A549 (cell line): ENCODE results near the gene MAD1L1. TPM values are rescaled to one million over a fixed set of nuclear protein-coding genes. Genes with fewer than 3 reads are reported as not detected.

Experiments used
- ATAC-seq, 2 experiments: fragments of 200-7000 bp in 1 of 2; fragments of >200 bp in 1 of 2; cut with Nextera tagmentation in 1 of 2; cut with Tn5 transposase in 1 of 2; 3 replicates each; pipeline versions ENCODE4 v1.8.0 to v1.9.1; 2018 to 2020; ENCODE audit warnings: mild to moderate bottlenecking in 1 of 2, moderate library complexity in 1 of 2
- CTCF ChIA-PET: fragments of 300-600 bp; sonication (Branson Sonifier 250); formaldehyde crosslinking; extraction: SDS; loops from one replicate; lab custom pipeline; 2021; ENCODE audit warnings: antibody characterized with exemption, inconsistent platforms; lab: Yijun Ruan, JAX
- POLR2A ChIA-PET: fragments of 350-600 bp; formaldehyde crosslinking; extraction: SDS; loops from one replicate; lab custom pipeline; 2021; ENCODE audit warnings: antibody characterized with exemption, inconsistent platforms; lab: Yijun Ruan, JAX
- DNase-seq, 2 experiments: peaks; one replicate each; pipeline versions ENCODE4 v3.0.0 to v3.0.0-alpha.2; 2011 to 2016; ENCODE audit warnings: low read depth in 1 of 2, low spot score in 1 of 2
- FAIRE-seq: peaks from 2 replicates; lab custom pipeline; 2011; peaks lifted over from hg19 to GRCh38; lab: Jason Lieb, UNC
- H3K27ac ChIP-seq, 2 experiments: fragments of >200 bp; sonication (Bioruptor Twin); formaldehyde crosslinking; 3 replicates each; pipeline ENCODE4 v1.5.1; 2016 to 2017
- H3K4me1 ChIP-seq: fragments of >200 bp; sonication (Bioruptor Twin); formaldehyde crosslinking; 3 replicates; pipeline ENCODE4 v1.6.1; 2016
- H3K4me2 ChIP-seq: fragments of >200 bp; sonication (Bioruptor Twin); formaldehyde crosslinking; 3 replicates; pipeline ENCODE4 v1.6.1; 2016
- H3K4me3 ChIP-seq: fragments of >200 bp; sonication (Bioruptor Twin); formaldehyde crosslinking; 3 replicates; pipeline ENCODE4 v1.5.1; 2016
- H3K9me3 ChIP-seq: fragments of >200 bp; sonication (Bioruptor Twin); formaldehyde crosslinking; 3 replicates; pipeline ENCODE4 v1.6.1; 2016
- CBX2 ChIP-seq: fragments of 200-600 bp; sonication (generic); IDR thresholded peaks from 2 replicates; pipeline ENCODE4 v1.6.1; 2016; ENCODE audit warnings: low read depth, mild to moderate bottlenecking, borderline replicate concordance
- CHD2 ChIP-seq: fragments of 150-350 bp; IDR thresholded peaks from 2 replicates; pipeline ENCODE4 v1.6.1; 2014; ENCODE audit warnings: low read length; ENCODE audit not compliant: partially characterized antibody
- CHD4 ChIP-seq: fragments of 200-600 bp; sonication (generic); IDR thresholded peaks from 2 replicates; pipeline ENCODE4 v1.6.1; 2016; ENCODE audit warnings: antibody characterized with exemption, mild to moderate bottlenecking, borderline replicate concordance
- EHF ChIP-seq: fragments of 250-450 bp; sonication (Bioruptor Pico); IDR thresholded peaks from 2 replicates; pipeline ENCODE4 v1.5.0; 2020; ENCODE audit warnings: mild to moderate bottlenecking
- EP300 ChIP-seq, 2 experiments: fragments of >200 bp; sonication (Bioruptor Twin); formaldehyde crosslinking; IDR thresholded peaks; 2 replicates in 1 of 2; 3 replicates in 1 of 2; pipeline ENCODE4 v1.6.1; 2016 to 2017
- ESRRA ChIP-seq: fragments of 150-350 bp; IDR thresholded peaks from 2 replicates; pipeline ENCODE4 v1.6.1; 2014; ENCODE audit warnings: mild to moderate bottlenecking, low read length, borderline replicate concordance
- FOSB ChIP-seq: fragments of 250-450 bp; sonication (Bioruptor Pico); IDR thresholded peaks from 2 replicates; pipeline ENCODE4 v1.5.0; 2020; ENCODE audit warnings: mild to moderate bottlenecking, moderate library complexity
- FOSL2 ChIP-seq, 2 experiments: fragments of 450-650 bp in 1 of 2; fragments of >200 bp in 1 of 2; sonication (Bioruptor Twin) in 1 of 2; formaldehyde crosslinking; IDR thresholded peaks; 2 replicates each; pipeline versions ENCODE4 v1.5.0 to v1.6.1; 2016 to 2020; ENCODE audit warnings: mild to moderate bottlenecking in 1 of 2, moderate library complexity in 1 of 2
- FOXS1 ChIP-seq: fragments of 250-450 bp; sonication (Bioruptor Pico); IDR thresholded peaks from 2 replicates; pipeline ENCODE4 v1.5.0; 2020; ENCODE audit warnings: mild to moderate bottlenecking, moderate library complexity
- HDAC2 ChIP-seq: fragments of 200-600 bp; sonication (generic); IDR thresholded peaks from 2 replicates; pipeline ENCODE4 v1.6.1; 2016
- HEYL ChIP-seq: fragments of 250-450 bp; sonication (Bioruptor Pico); IDR thresholded peaks from 2 replicates; pipeline ENCODE4 v1.8.0; 2021; ENCODE audit warnings: mild to moderate bottlenecking, moderate library complexity
- KDM1A ChIP-seq: fragments of 200-600 bp; sonication (generic); IDR thresholded peaks from 2 replicates; pipeline ENCODE4 v1.6.1; 2016; ENCODE audit warnings: low read depth, mild to moderate bottlenecking
- MAFK ChIP-seq: fragments of 450-650 bp; IDR thresholded peaks from 2 replicates; pipeline ENCODE4 v1.6.1; 2014; ENCODE audit not compliant: partially characterized antibody
- NR3C1 ChIP-seq: fragments of >200 bp; sonication (Bioruptor Twin); formaldehyde crosslinking; IDR thresholded peaks from 3 replicates; pipeline ENCODE4 v1.6.1; 2017
- PHF8 ChIP-seq: fragments of 200-600 bp; sonication (generic); IDR thresholded peaks from 2 replicates; pipeline ENCODE4 v1.6.1; 2016; ENCODE audit warnings: low read depth, mild to moderate bottlenecking, antibody characterized with exemption, moderate library complexity, borderline replicate concordance
- RARB ChIP-seq: fragments of 250-450 bp; sonication (Bioruptor Pico); IDR thresholded peaks from 2 replicates; pipeline ENCODE4 v1.8.0; 2021; ENCODE audit warnings: mild to moderate bottlenecking, moderate library complexity
- RCOR1 ChIP-seq: fragments of 150-350 bp; IDR thresholded peaks from 2 replicates; pipeline ENCODE4 v1.6.1; 2014; ENCODE audit warnings: antibody characterized with exemption, low read length, low read depth
- RFX5 ChIP-seq: fragments of 450-650 bp; IDR thresholded peaks from 2 replicates; pipeline ENCODE4 v1.7.1; 2014; ENCODE audit warnings: antibody characterized with exemption, mild to moderate bottlenecking, moderate library complexity
- RNF2 ChIP-seq: fragments of 200-600 bp; sonication (generic); IDR thresholded peaks from 2 replicates; pipeline ENCODE4 v1.6.1; 2016; ENCODE audit warnings: low read depth, mild to moderate bottlenecking, antibody characterized with exemption, moderate library complexity, borderline replicate concordance
- SMC3 ChIP-seq: fragments of >200 bp; sonication (Bioruptor Twin); formaldehyde crosslinking; IDR thresholded peaks from 3 replicates; pipeline ENCODE4 v1.6.1; 2018; ENCODE audit warnings: inconsistent platforms
- SREBF2 ChIP-seq: fragments of 450-650 bp; IDR thresholded peaks from 2 replicates; pipeline ENCODE4 v1.6.1; 2014; ENCODE audit warnings: mild to moderate bottlenecking, moderate library complexity
- TFCP2L1 ChIP-seq: fragments of 250-450 bp; sonication (Bioruptor Pico); IDR thresholded peaks from 2 replicates; pipeline ENCODE4 v1.5.0; 2021; ENCODE audit warnings: mild to moderate bottlenecking
- ZFP36 ChIP-seq: fragments of 450-650 bp; IDR thresholded peaks from 2 replicates; pipeline ENCODE4 v1.6.1; 2014; ENCODE audit warnings: borderline replicate concordance; ENCODE audit not compliant: partially characterized antibody
- WGBS: methylation state at CpG from one replicate; pipeline ENCODE4 v1.1.6; 2017; ENCODE audit errors: missing lambda C conversion rate; 5-methylcytosine and 5-hydroxymethylcytosine counted together
- polyA plus RNA-seq, 4 experiments: library from polyadenylated mRNA; depleted of rRNA in 3 of 4; stranded (reverse); fragments of >200 nt; fragmentation: RNase III in 1 of 4; extraction: RNeasy Plus Mini Kit Qiagen cat#74134 plus additional on column Dnase treatment in 1 of 4; gene quantifications; 2 replicates in 3 of 4; 3 replicates in 1 of 4; pipeline ENCODE4 v1.2.3, GENCODE V29; 2011 to 2017
- TF ChIP-seq, protein P1 (sequence below): IDR thresholded peaks from 2 replicates; pipeline ENCODE4 v1.6.1; 2012
- TF ChIP-seq, protein P2 (sequence below): fragments of 150-350 bp; IDR thresholded peaks from 2 replicates; pipeline ENCODE4 v1.6.1; 2014; ENCODE audit warnings: low read depth, mild to moderate bottlenecking, low read length
- TF ChIP-seq, protein P3 (sequence below): fragments of 250-450 bp; sonication (Bioruptor Pico); IDR thresholded peaks from 2 replicates; pipeline ENCODE4 v1.5.0; 2020; ENCODE audit warnings: low read depth, mild to moderate bottlenecking, moderate library complexity
- TF ChIP-seq, protein P4 (sequence below): IDR thresholded peaks from 2 replicates; pipeline ENCODE4 v1.6.1; 2012
- TF ChIP-seq, protein P5 (sequence below): fragments of >200 bp; sonication (Bioruptor Twin); formaldehyde crosslinking; IDR thresholded peaks from 3 replicates; pipeline ENCODE4 v1.5.1; 2016

Gene MAD1L1
- polyA plus RNA-seq, 2 of the 4 experiments (the other 2 are of a cell fraction): 13.6 to 16.6 TPM

DNA sequence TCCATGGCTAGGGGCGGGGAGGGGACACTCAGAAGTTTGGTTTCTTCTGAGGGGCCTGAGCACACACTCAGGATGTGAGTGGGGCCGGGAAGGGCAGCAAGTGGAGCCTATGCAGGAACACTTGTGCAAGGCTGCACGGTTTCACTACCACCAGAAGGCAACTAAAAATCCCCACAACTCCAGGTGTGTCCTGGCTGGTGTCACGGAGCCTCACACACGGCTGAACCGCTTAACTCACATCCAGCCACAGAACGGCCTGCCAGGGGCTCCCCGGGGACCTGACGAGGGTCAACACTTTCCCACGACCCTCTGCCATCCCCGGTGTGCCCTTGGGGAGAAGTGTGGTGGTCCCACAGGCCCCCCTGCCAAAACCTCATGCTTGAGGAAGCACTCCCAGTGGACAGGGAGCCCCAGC, 388.8 kb downstream of the MAD1L1 start (continued):
- TF ChIP-seq ESRRA (no peak), HEYL (no peak), RNF2 (no peak), KDM1A (no peak)
- TF ChIP-seq, protein P1, sequence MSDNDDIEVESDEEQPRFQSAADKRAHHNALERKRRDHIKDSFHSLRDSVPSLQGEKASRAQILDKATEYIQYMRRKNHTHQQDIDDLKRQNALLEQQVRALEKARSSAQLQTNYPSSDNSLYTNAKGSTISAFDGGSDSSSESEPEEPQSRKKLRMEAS: no peak

DNA sequence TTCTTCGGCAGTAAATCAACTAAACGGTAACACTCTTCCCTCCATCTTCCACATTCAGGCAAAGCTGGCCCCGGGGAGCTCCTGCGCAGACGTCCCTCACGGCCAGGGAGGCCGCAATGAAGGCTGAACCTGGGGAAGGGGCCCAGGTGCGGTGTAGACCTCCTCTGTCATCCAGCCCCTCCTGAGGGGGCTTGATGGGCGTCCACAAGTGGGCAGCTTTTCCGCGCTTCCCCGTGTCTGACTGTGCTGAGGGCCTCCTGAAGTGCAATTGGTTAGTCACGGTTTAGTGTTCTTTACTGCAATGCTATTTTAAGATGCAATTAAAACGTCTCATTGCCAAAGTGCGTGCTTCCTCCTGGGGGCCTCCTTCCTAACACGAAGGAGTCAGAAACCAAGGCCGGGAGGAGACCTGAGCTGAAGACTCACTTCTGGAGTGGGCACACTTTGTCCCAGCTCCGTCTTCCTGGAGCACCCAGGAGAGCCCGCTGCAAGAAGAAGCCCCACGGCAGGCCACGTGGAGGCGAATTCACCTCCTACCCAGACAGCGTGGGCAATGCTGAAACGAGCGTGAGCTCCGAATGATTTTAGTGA, 389.4 kb downstream of the MAD1L1 start:
- FAIRE-seq: no peak
- no peak for DNase-seq
- POLR2A ChIA-PET: no interaction called here
- Histone ChIP-seq H3K27ac (no peak overlapping the region), H3K4me1 (no peaks in the 10 kb centered on the region), H3K4me3 (no peak overlapping the region), H3K9me3 (no peaks in the 10 kb centered on the region), H3K4me2 (no peak overlapping the region)
- TF ChIP-seq PHF8 (no peak), EHF (CRISPR knock-in tag) (no peak), RFX5 (no peak), RARB (CRISPR knock-in tag) (no peak), SREBF2 (no peak), FOSB (CRISPR knock-in tag) (no peak), SMC3 (no peak), CBX2 (no peak), MAFK (no peak), CHD2 (no peak), EP300 (IDR thresholded peaks at IDR 0.05) (no peak), RCOR1 (no peak)
- TF ChIP-seq, protein P2, sequence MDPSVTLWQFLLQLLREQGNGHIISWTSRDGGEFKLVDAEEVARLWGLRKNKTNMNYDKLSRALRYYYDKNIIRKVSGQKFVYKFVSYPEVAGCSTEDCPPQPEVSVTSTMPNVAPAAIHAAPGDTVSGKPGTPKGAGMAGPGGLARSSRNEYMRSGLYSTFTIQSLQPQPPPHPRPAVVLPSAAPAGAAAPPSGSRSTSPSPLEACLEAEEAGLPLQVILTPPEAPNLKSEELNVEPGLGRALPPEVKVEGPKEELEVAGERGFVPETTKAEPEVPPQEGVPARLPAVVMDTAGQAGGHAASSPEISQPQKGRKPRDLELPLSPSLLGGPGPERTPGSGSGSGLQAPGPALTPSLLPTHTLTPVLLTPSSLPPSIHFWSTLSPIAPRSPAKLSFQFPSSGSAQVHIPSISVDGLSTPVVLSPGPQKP: no peak
- TF ChIP-seq, protein P3, sequence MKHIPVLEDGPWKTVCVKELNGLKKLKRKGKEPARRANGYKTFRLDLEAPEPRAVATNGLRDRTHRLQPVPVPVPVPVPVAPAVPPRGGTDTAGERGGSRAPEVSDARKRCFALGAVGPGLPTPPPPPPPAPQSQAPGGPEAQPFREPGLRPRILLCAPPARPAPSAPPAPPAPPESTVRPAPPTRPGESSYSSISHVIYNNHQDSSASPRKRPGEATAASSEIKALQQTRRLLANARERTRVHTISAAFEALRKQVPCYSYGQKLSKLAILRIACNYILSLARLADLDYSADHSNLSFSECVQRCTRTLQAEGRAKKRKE (CRISPR knock-in tag): no peak
- TF ChIP-seq, protein P1: no peak
- no peak for ATAC-seq
- CTCF ChIA-PET: interaction anchor here (0.7 kb wide), 1 partner anchor 412 kb away, joined by 3 read pairs; no protein-coding TSS in a partner anchor
- 91% methylated on average over 26 of the region's 26 CpGs for WGBS

DNA sequence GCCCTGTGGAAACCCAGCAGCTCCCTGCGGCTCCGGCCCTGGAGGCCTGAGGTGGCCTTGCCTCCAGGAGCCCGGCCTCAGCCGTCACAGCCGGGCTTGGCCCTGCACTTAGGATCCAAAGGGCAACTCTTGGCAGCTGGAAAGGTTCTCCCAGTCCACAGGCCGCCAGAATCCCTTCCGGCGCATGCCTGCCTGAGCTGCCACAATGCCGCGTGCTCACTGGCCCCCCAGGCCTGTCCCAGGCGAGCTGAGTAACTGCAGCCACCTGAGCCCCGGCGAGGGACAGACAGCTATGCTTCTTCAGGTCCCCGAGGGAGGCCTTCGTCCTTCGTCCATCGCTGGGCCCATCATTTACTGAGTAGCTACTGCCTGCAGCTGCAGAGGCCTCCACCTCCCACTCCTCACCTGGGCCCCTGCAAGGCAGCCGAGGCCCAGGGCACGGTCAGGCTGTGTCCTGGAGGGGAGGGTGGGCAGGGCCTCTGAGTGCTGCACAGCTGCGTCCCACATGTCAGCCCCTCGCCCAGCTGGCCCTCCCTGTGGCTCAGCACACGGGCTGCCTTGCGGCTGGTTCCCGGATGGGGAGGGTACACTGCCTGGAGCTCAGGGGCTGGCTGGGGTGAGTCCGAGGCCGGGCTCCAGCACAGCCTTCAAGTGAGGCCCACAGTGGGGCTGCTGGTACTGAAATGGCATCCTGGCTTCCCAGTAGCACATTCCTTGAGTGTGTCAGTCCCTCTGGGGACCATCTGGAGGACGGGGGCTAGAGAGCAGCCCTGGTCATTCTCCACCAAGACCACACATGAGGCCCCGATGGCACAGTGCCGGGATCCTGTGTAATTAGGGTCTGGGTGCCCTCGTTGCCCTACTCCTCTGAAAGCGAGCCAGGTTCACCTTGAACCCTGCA, 390.2 kb downstream of the MAD1L1 start:
- CTCF ChIA-PET: interaction anchor here (1.1 kb wide), 1 partner anchor 33 kb away, joined by 3 read pairs; no protein-coding TSS in a partner anchor
- no peaks in the 10 kb centered on the region for H3K9me3 ChIP-seq
- H3K27ac ChIP-seq: no peak overlapping the region
- DNase-seq (no peak), FAIRE-seq (no peak), ATAC-seq (no peak; a peak in 1 of 6 replicates)
- POLR2A ChIA-PET: no interaction called here
- H3K4me2 ChIP-seq: no peak overlapping the region
- 94% methylated on average over 12 of the region's 31 CpGs for WGBS
- H3K4me3 ChIP-seq: no peak overlapping the region
- H3K4me1 ChIP-seq: no peaks in the 10 kb centered on the region
- TF ChIP-seq TFCP2L1 (CRISPR knock-in tag): no peak
- TF ChIP-seq HDAC2: no peak
- TF ChIP-seq CHD4: no peak
- TF ChIP-seq ZFP36: no peak
- no peak for TF ChIP-seq EP300 (IDR thresholded peaks at IDR 0.05)
- TF ChIP-seq, protein P4, sequence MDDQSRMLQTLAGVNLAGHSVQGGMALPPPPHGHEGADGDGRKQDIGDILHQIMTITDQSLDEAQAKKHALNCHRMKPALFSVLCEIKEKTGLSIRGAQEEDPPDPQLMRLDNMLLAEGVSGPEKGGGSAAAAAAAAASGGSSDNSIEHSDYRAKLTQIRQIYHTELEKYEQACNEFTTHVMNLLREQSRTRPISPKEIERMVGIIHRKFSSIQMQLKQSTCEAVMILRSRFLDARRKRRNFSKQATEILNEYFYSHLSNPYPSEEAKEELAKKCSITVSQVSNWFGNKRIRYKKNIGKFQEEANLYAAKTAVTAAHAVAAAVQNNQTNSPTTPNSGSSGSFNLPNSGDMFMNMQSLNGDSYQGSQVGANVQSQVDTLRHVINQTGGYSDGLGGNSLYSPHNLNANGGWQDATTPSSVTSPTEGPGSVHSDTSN: no peak
- TF ChIP-seq FOSL2 (IDR thresholded peaks at IDR 0.05): no peak
- no peak for TF ChIP-seq FOSL2 (CRISPR knock-in tag; IDR thresholded peaks at IDR 0.05)
- TF ChIP-seq, protein P1: no peak
- no peak for TF ChIP-seq NR3C1
- TF ChIP-seq, protein P5, sequence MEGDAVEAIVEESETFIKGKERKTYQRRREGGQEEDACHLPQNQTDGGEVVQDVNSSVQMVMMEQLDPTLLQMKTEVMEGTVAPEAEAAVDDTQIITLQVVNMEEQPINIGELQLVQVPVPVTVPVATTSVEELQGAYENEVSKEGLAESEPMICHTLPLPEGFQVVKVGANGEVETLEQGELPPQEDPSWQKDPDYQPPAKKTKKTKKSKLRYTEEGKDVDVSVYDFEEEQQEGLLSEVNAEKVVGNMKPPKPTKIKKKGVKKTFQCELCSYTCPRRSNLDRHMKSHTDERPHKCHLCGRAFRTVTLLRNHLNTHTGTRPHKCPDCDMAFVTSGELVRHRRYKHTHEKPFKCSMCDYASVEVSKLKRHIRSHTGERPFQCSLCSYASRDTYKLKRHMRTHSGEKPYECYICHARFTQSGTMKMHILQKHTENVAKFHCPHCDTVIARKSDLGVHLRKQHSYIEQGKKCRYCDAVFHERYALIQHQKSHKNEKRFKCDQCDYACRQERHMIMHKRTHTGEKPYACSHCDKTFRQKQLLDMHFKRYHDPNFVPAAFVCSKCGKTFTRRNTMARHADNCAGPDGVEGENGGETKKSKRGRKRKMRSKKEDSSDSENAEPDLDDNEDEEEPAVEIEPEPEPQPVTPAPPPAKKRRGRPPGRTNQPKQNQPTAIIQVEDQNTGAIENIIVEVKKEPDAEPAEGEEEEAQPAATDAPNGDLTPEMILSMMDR: no peak
- TF ChIP-seq FOXS1: no peak
- no peak for TF ChIP-seq RCOR1
- no peak for TF ChIP-seq EHF (CRISPR knock-in tag)
